Stimulated activated CD8-positive, alpha-beta memory T cell treated with anti-CD3 and anti-CD28 coated beads, Interleukin-7, amount 100 ng/mL, for 4 hours (primary cell): Measurements from ENCODE around the gene DDX10.
"Not testable (repeated sequence)": the region's sequence is repeated elsewhere in the genome, so short reads cannot be mapped to it uniquely, and the experiment has no call there.

Source experiments
- DNase-seq, 2 donors: peaks; one replicate each; pipeline ENCODE4 v3.0.0-alpha.2; 2020; ENCODE audit warnings: low read depth in 2 of 2

The DDX10 gene

GRCh38 chr11:108715239-108715638 lies 50.4 kb downstream of the DDX10 start:
- DNase-seq, result no peak

- no peak for DNase-seq
Measured at GRCh38 chr11:108718466-108718865, 53.6 kb downstream of the DDX10 start.

- no peak for DNase-seq
Measured at GRCh38 chr11:108724974-108725689, 60.3 kb downstream of the DDX10 start.

- DNase-seq, result no peak
Measured at GRCh38 chr11:108726077-108726800, 61.4 kb downstream of the DDX10 start.

GRCh38 chr11:108727665-108728064 lies 62.8 kb downstream of the DDX10 start:
- no peak for DNase-seq

- DNase-seq, result no peak
Measured at GRCh38 chr11:108729227-108729871, 64.5 kb downstream of the DDX10 start.

GRCh38 chr11:108732395-108732794 lies 67.5 kb downstream of the DDX10 start:
- no peak for DNase-seq

- peak in 1 of 2 donors; percentile 11 for DNase-seq
Measured at GRCh38 chr11:108733479-108734116, 68.7 kb downstream of the DDX10 start.

- DNase-seq, result no peak
Measured at GRCh38 chr11:108734283-108734682, 69.4 kb downstream of the DDX10 start.

GRCh38 chr11:108734956-108735559 lies 70.2 kb downstream of the DDX10 start:
- DNase-seq, result no peak

GRCh38 chr11:108740132-108740531 lies 75.3 kb downstream of the DDX10 start:
- not testable (repeated sequence) for DNase-seq

- DNase-seq, result no peak
Measured at GRCh38 chr11:108743851-108744250, 79.0 kb downstream of the DDX10 start.

- no peak for DNase-seq
Measured at GRCh38 chr11:108748968-108749367, 84.1 kb downstream of the DDX10 start.

- DNase-seq, result no peak
Measured at GRCh38 chr11:108751444-108751843, 86.6 kb downstream of the DDX10 start.

- DNase-seq, result no peak
Measured at GRCh38 chr11:108752297-108752751, 87.5 kb downstream of the DDX10 start.

GRCh38 chr11:108754901-108755625 lies 90.2 kb downstream of the DDX10 start:
- no peak for DNase-seq

GRCh38 chr11:108757630-108758029 lies 92.8 kb downstream of the DDX10 start:
- no peak for DNase-seq

GRCh38 chr11:108758458-108758857 lies 93.6 kb downstream of the DDX10 start:
- DNase-seq, result no peak

- no peak for DNase-seq
Measured at GRCh38 chr11:108766596-108767173, 101.8 kb downstream of the DDX10 start.

- DNase-seq, result no peak
Measured at GRCh38 chr11:108768370-108768769, 103.5 kb downstream of the DDX10 start.

- no peak for DNase-seq
Measured at GRCh38 chr11:108768964-108769363, 104.1 kb downstream of the DDX10 start.
